HG03066 (cell line): Measurements from ENCODE around the gene SUSD1.

Experiments used
- ATAC-seq: cut with Tn5 transposase; IDR thresholded peaks from one replicate; pipeline ENCODE4 v1.9.1; 2021; ENCODE audit warnings: low read depth; ENCODE audit not compliant: unreplicated experiment

Gene SUSD1

DNA sequence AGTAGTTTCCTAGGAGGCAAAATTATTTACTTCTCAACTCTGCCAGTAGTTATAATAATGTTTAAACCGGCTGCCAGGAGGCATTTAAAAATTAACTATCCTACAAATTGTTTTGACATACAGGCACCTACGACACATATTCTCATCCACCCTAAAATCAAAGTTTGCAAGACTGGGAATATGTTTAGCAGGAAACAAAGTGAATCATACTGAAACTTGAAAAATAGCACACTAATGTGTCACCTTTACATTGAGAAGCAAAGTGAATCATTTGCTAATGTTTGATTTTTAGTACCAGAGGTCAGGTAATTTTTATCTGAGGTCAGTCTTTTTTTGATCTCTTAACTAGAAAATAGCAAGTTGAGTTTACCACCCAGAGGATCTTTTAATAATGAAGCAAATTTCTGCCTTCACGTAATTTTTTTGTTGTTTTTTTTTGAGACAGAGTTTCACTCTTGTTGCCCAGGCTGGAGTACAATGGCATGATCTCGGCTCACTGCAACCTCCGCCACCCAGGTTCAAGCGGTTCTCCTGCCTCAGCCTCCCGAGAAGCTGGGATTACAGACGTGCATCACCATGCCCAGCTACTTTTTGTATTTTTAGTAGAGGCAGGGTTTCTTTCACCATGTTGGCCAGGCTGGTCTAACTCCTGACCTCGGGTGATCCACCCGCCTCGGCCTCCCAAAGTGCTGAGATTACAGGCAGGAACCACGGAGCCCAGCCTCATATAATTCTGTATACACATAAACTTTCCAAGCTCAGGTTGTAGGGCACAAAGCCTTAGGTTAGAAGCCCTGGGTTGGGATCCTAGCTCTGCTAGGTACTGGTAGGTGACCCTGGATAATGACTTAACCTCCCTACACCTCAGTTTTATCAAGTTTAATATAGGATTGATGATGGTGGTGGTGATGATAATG, 154.2 kb downstream of the SUSD1 start:
- peak; percentile 65 for ATAC-seq

DNA sequence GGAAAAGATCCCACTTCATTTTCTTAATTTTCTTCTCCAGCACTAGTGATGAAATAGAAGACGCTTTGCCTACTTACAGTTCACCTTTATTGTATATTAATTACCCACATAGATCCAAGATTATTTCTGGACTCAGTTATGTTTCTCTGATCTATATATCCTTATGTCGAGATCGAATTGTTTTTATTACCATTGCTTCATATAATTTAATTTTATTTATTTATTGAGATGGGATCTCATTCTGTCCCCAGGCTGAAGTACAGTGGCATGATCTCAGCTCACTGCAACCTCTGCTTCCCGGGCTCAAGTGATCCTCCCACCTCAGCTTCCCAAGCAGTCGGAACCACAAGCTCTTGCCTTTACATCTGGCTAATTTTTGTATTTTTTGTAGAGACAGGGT, 157.2 kb downstream of the SUSD1 start:
- ATAC-seq = no peak

DNA sequence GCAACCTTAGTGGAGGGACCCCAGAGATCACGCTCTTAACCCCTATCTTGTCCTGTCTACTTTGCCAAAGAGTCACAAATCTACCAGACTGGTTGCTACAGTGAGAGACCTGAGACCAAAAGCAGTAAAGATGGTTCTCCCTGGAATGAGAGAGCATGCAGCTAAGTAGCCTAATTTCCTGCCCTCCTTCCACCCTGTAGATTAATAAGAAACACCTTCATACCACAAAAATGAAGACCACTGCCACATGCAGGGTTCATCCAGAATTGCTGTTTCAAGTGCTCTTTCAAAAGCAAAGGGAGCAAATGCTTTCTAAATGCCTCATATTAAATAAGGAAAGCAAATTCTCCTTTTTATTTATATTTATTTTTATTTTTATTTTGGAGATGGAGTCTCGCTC, 159.4 kb downstream of the SUSD1 start:
- no peak for ATAC-seq

DNA sequence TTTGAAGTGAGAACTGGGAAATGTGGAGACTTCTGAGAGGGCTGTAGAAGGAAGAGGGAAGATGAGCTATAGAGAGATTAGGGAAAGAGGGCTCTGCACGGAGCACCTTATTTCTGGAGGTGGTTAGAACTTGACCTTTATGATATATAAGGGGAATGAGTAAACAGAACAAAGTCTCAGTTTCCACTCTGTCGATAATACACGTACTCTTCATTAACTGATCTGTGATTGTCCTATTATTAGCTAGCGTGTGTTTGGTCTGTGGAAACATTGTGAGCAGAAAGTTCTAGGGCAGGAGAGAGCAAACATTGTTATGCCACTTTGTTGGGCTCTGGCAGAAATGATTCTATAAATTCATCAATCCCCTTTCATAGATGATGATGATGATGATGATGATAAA, 159.9 kb downstream of the SUSD1 start:
- ATAC-seq = no peak

DNA sequence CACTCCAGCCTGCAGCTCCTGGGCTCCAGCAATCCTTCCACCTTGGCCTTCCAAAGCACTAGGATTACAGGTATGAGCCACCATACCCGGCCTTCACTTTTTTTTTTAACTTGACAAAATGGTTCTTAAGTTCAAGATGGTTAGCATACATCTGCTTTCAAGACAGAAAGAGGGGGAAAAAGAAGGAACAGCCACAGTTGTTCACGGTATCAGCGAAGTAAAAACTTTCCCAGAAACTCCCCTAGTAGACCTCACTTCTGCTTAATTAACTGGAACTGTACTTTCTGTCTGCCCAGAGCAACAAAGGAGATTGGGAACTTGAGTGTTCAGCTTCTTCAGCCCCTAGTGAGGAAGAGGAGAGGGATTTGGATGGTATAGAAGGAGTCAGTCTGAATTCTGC, 161.8 kb downstream of the SUSD1 start:
- no peak for ATAC-seq

DNA sequence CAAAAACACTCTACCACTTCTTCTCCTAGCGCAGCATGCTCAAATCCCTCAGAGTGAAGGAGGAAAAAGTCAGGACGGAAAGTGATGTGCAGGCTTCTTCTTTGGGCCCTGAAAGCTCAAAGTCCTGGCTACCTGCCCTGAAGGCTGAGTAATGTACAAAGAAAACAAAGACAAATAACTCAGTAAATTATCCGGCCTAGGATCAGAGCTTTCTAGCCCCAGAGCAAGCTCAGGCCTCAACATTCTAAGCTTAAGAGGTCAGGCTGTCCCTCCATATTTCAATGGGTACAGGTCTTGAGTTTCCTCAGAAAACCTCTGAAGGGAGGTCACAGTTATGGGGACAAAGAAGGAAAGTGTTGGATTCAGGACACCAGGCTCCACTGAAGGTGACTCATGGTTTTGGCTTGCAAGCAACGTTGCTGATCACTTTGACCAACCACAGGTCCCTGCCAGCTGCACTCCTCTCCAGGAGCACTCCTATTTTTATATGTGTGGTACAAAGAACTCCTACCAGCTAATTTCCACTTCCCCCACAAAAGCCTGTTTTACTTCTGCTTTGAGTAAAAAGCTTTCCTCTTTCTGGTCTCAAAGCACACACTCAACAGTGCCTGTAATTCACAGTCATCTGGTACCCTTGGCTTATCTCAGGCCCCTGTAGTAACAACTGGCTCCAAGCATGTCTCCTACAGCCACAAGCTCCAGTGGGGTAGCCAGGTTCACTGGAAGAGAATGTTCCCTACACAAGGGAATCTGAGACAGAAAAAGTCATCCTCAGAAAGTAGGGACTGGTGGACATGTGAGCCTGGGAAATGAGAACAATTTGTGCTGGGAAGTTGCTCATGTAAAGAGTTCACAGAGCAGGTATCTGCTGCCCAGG, 162.8 kb downstream of the SUSD1 start:
- peak; percentile 76 for ATAC-seq

DNA sequence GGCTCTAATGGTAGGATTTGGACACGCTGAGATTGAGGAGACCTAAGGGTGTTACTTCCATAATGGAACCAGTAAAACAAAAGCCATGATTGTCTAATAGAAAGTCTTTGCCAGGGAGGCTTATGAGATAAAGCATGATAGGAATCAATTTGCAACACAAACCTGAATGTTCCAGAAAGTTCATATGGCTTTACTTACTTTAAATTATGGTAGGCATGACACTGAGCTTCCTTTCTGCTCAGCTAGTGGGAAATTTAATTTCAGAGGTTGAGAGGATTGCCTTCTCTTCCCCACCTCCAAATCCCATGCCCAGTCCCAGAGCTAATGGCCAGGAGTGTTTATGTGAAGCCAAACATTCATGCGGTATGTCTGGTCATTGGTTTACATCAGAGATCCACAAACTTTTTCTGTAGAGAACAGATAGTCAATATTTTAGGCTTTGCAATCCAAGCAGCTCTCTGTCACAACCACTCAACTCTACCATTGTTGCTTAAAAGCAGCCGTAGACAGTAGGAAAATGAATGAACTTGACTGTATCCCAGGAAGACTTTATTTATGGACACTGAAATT, 164.0 kb downstream of the SUSD1 start:
- ATAC-seq = no peak

DNA sequence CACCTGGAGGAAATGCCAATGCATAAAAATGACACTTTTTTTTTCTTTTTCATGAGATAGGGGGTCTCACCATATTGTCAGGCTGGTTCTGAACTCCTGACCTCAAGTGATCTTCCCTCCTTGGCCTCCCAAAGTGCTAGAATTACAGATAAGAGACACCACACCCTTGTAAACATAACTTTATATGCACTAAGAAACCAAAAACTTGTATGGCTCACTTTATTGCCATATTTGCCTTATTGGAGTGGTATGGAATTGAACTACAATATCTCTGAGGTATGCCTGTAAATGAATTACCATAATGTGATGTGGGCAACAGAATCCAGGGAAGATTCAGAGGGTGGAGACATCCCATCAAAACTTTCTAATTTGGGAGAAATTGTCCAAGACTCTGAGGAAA, 164.6 kb downstream of the SUSD1 start:
- ATAC-seq = no peak

DNA sequence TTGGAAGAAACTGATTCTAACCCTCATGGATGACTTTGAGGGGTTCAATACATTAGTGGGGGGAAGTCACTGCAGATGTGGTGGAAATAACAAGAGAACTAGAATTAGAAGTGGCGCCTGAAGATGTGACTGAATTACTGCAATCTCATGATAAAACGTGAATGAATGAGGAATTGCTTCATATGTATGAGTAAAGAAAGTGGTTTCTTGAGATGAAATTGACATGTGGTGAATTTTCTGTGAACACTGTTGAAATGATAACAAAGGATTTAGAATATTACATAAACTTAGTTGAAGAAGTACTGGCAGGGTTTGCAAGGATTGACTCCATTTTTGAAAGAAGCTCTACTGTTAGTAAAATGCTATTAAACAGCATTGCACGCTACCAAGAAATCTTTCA, 165.4 kb downstream of the SUSD1 start:
- no peak for ATAC-seq

DNA sequence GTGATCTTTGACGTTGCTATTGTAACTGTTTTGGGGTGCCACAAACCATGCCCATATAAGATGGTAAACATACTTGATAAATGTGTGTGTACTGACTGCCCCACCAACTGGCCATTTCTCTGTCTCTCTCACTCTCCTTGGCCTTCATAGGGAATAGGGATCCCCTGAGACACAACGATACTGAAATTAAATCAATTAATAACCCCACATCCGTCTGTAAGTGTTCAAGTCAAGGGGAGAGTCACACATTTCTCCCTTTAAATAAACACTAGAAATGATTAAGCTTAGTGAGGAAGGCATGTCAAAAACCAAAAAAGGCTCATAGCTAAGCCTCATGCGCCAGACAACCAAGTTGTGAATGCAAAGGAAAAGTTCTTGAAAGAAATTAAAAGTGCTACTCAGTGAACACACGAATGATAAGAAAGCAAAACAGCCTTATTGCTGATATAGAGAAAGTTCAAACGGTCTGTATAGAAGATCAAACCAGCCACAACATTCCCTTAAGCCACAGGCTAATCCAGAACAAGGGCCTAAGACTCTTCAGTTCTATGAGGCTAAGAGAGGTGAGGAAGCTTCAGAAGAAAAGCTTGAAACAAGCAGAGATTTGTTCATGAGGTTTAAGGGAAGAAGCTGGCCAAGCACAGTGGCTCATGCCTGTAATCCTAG, 167.4 kb downstream of the SUSD1 start:
- ATAC-seq = no peak

DNA sequence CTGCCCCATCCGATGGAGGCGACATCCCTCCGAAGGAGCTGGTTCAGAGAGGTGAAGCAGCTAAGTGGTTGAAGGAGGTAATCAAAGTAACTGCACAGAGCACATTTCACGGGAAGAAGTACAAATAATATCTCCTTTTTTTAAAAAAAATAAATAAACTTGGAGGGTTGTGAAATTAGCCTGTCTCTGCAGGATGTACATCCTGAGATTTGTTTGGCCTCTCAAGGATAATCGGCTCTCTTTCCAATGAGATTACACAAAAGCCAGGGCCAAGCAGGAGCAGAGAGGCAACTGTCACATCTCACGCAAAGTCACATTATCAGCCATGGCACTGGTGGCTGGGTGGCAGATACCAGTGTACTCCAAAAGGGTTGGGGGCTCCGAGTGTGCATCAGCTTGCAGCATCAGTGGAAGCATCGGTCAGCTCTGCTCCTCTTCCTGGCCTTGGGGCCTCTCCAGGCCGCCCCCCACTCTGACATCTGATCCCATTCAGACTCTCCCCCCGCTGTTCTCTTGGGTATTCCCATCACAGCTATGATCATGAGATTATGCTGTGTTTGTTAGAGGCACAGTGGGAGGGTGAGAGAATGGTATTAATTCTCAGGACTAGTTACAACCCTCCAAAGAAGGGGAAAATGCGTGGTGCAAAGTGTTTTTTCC, 168.6 kb downstream of the SUSD1 start:
- no peak for ATAC-seq

DNA sequence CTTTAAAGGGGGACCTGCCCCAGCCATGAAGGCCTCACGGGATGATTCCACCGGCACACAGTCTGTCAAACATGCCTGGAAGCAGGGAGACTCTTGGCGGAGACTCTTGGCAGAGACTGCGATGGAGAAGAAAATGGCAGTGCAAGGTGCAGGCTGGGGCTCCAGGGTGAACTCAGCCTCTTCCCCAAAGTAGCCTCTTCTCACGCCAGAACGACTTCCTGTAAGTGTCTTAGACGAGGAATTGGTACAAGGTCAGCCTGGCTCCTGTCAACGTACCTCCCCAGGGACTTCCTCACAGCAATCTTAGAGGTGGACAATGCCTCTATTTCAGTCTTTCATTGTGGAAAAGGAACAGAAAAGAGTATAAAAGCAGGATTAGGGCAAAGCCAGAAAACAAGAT, 169.2 kb downstream of the SUSD1 start:
- no peak for ATAC-seq

DNA sequence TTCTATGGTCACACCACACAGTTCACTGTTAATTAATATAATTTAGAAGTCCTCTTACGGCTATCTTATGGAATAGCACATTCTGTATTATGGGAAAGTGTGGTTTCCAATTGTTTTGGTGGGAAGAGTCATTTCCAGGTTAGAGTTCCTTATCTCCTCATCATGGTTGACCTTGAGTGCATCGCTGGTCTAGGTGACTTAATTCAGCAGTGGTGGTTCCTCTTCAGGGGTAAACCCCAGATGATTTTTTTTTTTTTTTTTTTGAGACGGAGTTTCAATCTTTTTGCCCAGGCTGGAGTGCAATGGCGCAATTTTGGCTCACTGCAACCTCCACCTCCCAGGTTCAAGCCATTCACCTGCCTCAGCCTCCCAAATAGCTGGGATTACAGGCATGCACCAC, 171.6 kb downstream of the SUSD1 start:
- no peak for ATAC-seq

DNA sequence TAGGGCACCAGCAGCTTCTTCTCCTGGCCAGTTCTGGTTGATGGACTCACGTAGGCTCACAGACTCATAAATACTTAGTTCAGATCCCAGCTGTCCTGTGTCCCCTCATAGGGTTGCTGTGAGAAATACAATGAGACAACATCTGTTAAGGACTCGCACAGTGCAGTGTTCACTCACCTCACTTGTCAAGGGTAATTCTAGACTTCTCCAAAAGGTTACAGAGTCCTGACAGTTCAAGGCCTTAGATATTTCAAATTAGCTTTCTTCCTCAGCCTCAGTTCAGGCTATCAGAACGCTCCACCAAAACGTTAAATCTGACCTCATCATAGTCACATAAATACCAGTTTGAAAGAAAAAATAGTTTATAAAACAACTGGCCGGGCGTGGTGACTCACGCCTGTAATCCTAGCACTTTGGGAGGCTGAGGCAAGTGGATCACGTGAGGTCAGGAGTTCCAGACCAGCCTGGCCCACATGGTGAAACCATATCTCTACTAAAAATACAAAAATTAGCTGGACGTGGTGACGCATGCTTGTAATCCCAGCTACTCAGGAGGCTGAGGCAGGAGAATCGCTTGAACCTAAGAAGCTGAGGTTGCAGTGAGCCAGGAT, 172.1 kb downstream of the SUSD1 start:
- no peak for ATAC-seq

DNA sequence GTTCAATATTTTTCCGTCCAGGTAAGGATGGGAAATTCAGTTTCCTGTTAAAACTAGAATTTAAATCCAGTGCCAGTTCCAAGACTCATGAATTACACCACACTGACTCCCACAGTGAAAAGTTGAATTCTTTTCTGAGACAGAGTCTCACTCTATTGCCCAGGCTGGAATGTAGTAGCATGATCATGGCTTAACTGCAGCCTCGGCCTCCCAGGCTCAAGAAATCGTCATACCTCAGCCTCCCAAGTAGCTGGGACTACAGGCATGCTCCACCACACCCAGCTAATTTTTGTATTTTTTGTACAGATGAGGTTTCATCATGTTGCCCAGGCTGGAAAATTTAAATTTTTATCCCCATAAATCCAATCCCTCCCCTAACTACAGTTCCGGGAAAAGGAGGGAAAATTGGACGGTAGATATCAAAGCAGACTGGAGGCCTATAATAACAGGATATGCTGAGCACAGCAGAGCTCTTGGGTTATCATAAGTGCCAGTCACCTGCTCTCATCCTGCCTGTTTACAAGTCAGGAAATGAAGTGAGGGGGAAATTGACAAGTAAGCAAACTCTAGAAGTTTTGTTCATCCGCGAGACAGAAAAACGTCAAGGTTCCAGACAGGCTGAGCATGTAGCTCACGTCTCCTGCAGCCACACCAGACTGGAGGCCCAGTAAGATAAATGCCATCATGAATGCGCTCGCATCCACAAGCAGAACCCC, 172.8 kb downstream of the SUSD1 start:
- no peak for ATAC-seq

DNA sequence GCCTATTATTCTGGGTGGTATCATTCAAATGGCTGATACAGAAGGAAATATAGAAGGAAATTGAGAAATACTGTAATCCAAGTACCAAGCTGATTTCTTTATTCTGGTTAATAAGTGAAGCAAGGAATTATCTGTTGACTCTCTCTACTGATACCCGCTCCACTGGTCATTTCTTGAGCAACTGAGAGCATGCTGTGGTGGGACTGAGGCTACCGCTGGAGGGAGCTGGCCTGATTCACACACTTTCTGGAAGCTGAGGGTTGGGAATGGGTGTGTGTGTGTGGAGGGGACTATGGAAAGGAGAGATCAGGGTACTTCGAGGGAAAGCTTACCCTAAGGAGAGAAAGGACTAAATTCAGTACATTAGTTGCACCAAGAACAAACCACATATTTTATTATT, 174.4 kb downstream of the SUSD1 start:
- no peak for ATAC-seq

DNA sequence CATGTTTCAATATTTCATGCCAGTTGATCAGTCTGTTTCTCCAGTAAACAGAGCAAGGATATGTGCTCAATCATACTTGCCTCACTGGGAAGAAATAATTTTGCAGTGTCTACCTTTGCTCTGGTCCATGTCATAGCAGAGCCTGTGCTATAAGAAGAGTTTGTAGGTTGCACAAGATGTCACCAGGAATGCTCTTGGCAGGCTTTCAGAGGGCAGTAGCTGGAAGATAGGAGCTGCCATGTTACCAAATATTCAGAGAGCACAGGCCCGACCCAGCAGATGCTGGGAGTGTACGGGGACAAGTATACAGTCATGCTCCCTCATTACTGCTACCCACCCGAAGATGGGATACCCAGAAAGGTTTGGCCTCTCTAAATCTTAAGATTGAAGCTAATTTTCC, 175.8 kb downstream of the SUSD1 start:
- no peak for ATAC-seq

DNA sequence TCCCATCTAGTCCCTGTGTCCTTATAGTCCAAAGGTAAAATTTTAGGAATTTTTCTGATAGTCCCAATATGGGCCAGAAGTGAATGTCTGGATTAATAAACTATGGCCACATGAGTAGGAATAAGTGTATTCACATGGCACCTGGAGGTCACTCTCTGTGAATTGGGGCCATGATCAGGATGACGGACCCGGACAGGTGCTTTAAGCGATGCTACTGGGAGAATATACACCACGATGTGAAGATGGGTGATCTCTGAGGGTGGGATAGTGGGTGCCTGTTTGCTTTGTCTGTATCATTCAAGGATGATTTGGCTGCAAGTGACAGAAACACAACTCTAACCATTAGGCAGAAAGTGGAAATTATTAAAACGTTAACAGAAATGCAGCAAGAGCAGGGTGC, 177.3 kb downstream of the SUSD1 start:
- no peak for ATAC-seq

DNA sequence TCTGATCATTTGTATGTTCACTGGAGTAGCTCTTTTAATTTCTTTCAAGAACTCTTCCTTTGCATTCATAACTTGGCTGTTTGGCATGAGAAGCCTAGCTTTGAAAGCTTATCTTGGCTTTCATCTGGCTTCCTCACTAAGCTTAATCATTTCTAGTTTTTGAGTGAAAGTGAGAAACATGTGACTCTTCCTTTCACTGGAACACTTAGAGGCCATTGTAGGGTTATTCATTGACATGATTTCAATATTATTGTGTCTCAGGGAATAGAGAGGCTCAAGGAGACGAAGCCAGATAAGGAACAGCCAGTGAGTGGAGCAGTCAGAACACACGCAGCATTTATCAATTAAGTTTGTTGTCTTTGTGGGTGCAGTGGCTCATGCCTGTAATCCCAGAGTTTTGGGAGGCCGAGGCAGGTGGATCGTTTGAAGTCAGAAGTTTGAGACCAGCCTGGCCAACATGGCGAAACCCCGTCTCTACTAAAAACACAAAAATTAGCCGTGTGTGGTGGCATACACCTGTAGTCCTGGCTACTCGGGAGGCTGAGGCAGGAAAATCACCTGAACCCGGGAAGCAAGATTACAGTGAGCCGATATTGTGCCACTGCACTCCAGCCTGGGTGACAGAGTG, 180.2 kb downstream of the SUSD1 start:
- ATAC-seq = no peak
